Aortic smooth muscle cell (primary cell): ENCODE data around the gene LRATD1. TPM values are rescaled to one million over a fixed set of nuclear protein-coding genes. Genes with fewer than 3 reads are reported as not detected.

Source experiments
- total RNA-seq: library from RNA; depleted of rRNA; stranded (reverse); fragments of >200 nt; gene quantifications from 2 replicates; pipeline ENCODE4 v1.2.3, GENCODE V29; 2014

Gene LRATD1
- total RNA-seq: 0.26 TPM in 1 of 2 replicates, not detected in the other

GRCh38 chr2:14632133-14632936 lies at the start of gene LRATD1:
LRATD1 (plus strand) TSS chr2:14632717; CDS start chr2:14633980, 1,263 bp downstream.

